Panc1 (cell line): Measurements from ENCODE around the gene NTRK2. TPM values are rescaled to one million over a fixed set of nuclear protein-coding genes. Genes with fewer than 3 reads are reported as not detected.

ENCODE experiments used
- ATAC-seq: fragments of 200-7000 bp; cut with Tn5 transposase; 2 replicates; pipeline ENCODE4 v1.9.1; 2020; ENCODE audit warnings: mild to moderate bottlenecking, moderate library complexity
- BruUV-seq: library from RNA; stranded (reverse); fragments of 400-500 nt; replicated peaks from 2 replicates; lab custom pipeline; 2021; lab: Mats Ljungman, UMichigan
- CTCF ChIA-PET: fragments of 300-600 bp; sonication (Branson Sonifier 250); formaldehyde crosslinking; loops from one replicate; lab custom pipeline; 2022; ENCODE audit warnings: antibody characterized with exemption; lab: Charles Lee
- POLR2A ChIA-PET: fragments of 300-600 bp; sonication (Branson Sonifier 250); formaldehyde crosslinking; loops from one replicate; lab custom pipeline; 2022; ENCODE audit warnings: antibody characterized with exemption; lab: Charles Lee
- DNase-seq: peaks from one replicate; pipeline ENCODE4 v3.0.0-alpha.2; 2010; ENCODE audit warnings: low read depth, low spot score
- H3K27ac ChIP-seq: 2 replicates; pipeline ENCODE4 v1.5.1; 2011; ENCODE audit warnings: mild to moderate bottlenecking, low read length, inconsistent platforms
- H3K27me3 ChIP-seq: fragments of 200-500 bp; sonication (Bioruptor generic); 2 replicates; pipeline ENCODE4 v1.6.0; 2014; ENCODE audit warnings: low read length, inconsistent platforms; ENCODE audit not compliant: control insufficient read depth, insufficient read depth
- H3K36me3 ChIP-seq: fragments of 200-500 bp; sonication (Bioruptor generic); 2 replicates; pipeline ENCODE4 v1.5.1; 2014; ENCODE audit warnings: inconsistent platforms, mild to moderate bottlenecking, low read length, moderate library complexity; ENCODE audit not compliant: control insufficient read depth, insufficient read depth
- H3K4me1 ChIP-seq: 2 replicates; pipeline ENCODE4 v1.5.1; 2011; ENCODE audit warnings: inconsistent platforms, mild to moderate bottlenecking, low read length, moderate library complexity; ENCODE audit not compliant: control insufficient read depth, insufficient read depth
- H3K4me3 ChIP-seq, 2 experiments: 2 replicates each; pipeline ENCODE4 v1.5.1; 2011 to 2012; ENCODE audit warnings: low read depth in 2 of 2, low read length in 2 of 2, mild to moderate bottlenecking in 2 of 2, inconsistent platforms in 1 of 2, moderate library complexity in 1 of 2
- H3K9me3 ChIP-seq: fragments of 200-500 bp; sonication (Bioruptor generic); 2 replicates; pipeline ENCODE4 v1.5.1; 2014; ENCODE audit warnings: low read depth, mild to moderate bottlenecking, inconsistent platforms, low read length, moderate library complexity; ENCODE audit not compliant: control insufficient read depth, insufficient read depth
- POLR2AphosphoS5 ChIP-seq: IDR thresholded peaks from 2 replicates; pipeline ENCODE4 v1.6.1; 2012; ENCODE audit warnings: mild to moderate bottlenecking, low read depth, low read length, moderate library complexity
- SIN3A ChIP-seq: IDR thresholded peaks from 2 replicates; pipeline ENCODE4 v1.6.1; 2012; ENCODE audit warnings: low read depth, mild to moderate bottlenecking, low read length, moderate library complexity, borderline replicate concordance; ENCODE audit not compliant: insufficient read depth
- TCF7L2 ChIP-seq: IDR thresholded peaks from 2 replicates; pipeline ENCODE4 v1.6.1; 2011; ENCODE audit warnings: mild to moderate bottlenecking, low read depth, low read length, inconsistent platforms
- in situ Hi-C: cut with HindIII; loops from 2 replicates; pipeline ENCODE4 v1.10.0; 2016; ENCODE audit warnings: low sequenced_read_pairs, low pct_unique_long_range_greater_than_20kb
- intact Hi-C: fragments of 100-400 bp; cut with micrococcal nuclease; formaldehyde crosslinking; loops from one replicate; pipeline ENCODE4 v1.10.0; 2022; ENCODE audit not compliant: unreplicated experiment
- total RNA-seq: library from RNA; stranded (reverse); gene quantifications from one replicate; pipeline ENCODE4 v1.2.1, GENCODE V29; 2021; ENCODE audit not compliant: unreplicated experiment
- TF ChIP-seq, protein P1 (sequence below), 2 experiments: IDR thresholded peaks; 2 replicates each; pipeline ENCODE4 v1.6.1; 2011 to 2012; ENCODE audit warnings: low read depth in 2 of 2, control low read depth in 1 of 2, low read length in 1 of 2, mild to moderate bottlenecking in 1 of 2, moderate library complexity in 1 of 2; ENCODE audit not compliant: insufficient read depth in 1 of 2
- TF ChIP-seq, protein P2 (sequence below): fragments of 450-650 bp; IDR thresholded peaks from 2 replicates; pipeline ENCODE4 v1.5.1; 2017; ENCODE audit warnings: mild to moderate bottlenecking

NTRK2 gene
- total RNA-seq, 1 experiment from 2014 or later = 0.23 TPM

DNA sequence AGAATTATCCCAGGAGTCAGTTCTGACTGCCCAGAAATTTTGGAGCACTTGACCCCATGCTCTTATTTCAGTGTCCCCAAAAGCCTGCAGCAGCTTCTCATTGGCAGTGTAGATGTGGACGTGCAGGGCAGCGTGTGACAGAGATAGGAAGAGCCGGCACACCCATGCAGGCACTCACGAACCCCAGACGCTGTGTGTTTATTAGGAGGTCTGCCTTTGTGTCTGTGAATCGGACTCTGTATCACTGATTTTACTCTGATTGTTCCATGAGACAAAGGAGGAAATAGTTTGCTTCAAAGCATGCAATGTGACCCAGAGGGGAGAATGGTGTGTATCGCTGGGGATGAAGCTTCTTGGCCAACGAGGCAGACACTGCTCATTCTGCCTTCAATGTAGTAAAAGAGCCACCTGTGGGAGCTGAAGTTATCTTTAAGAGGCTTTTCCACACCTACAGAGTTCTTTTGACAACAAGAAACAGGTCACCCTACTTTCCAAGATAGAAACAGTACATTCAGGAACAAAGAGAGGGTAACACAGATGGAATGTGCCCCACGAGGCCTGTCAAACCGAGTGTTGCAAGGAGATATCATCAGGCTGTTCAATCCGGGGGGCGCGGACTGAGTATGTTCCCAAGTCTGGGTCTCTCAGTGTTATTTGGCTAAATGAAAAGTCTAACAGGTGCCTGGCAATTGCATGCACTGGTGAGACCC, 224.0 kb downstream of the NTRK2 start:
- ChIA-PET CTCF (no interaction called here), POLR2A (interaction anchor here (0.6 to 0.7 kb wide), 2 partner anchors 14 to 55 kb away, joined by 5 read pairs; no protein-coding TSS in a partner anchor)
- DNase-seq (no peak), ATAC-seq (no peak)
- Histone ChIP-seq H3K4me3 (no peak overlapping the region), H3K9me3 (no peaks in the 10 kb centered on the region), H3K36me3 (no peaks in the 10 kb centered on the region), H3K4me1 (no peaks in the 10 kb centered on the region), H3K27ac (no peak overlapping the region), H3K27me3 (no peaks in the 10 kb centered on the region)
- BruUV-seq = no TSS peak
- TF ChIP-seq, protein P1, sequence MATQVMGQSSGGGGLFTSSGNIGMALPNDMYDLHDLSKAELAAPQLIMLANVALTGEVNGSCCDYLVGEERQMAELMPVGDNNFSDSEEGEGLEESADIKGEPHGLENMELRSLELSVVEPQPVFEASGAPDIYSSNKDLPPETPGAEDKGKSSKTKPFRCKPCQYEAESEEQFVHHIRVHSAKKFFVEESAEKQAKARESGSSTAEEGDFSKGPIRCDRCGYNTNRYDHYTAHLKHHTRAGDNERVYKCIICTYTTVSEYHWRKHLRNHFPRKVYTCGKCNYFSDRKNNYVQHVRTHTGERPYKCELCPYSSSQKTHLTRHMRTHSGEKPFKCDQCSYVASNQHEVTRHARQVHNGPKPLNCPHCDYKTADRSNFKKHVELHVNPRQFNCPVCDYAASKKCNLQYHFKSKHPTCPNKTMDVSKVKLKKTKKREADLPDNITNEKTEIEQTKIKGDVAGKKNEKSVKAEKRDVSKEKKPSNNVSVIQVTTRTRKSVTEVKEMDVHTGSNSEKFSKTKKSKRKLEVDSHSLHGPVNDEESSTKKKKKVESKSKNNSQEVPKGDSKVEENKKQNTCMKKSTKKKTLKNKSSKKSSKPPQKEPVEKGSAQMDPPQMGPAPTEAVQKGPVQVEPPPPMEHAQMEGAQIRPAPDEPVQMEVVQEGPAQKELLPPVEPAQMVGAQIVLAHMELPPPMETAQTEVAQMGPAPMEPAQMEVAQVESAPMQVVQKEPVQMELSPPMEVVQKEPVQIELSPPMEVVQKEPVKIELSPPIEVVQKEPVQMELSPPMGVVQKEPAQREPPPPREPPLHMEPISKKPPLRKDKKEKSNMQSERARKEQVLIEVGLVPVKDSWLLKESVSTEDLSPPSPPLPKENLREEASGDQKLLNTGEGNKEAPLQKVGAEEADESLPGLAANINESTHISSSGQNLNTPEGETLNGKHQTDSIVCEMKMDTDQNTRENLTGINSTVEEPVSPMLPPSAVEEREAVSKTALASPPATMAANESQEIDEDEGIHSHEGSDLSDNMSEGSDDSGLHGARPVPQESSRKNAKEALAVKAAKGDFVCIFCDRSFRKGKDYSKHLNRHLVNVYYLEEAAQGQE (IDR thresholded peaks at IDR 0.05; ENCODE audit: insufficient read depth in 1 of 2, low read depth in 2 of 2, low read length in 1 of 2) = no peak
- TF ChIP-seq POLR2AphosphoS5 = no peak
- intact Hi-C loops (no loop called here), in situ Hi-C loops (no loop called here)

DNA sequence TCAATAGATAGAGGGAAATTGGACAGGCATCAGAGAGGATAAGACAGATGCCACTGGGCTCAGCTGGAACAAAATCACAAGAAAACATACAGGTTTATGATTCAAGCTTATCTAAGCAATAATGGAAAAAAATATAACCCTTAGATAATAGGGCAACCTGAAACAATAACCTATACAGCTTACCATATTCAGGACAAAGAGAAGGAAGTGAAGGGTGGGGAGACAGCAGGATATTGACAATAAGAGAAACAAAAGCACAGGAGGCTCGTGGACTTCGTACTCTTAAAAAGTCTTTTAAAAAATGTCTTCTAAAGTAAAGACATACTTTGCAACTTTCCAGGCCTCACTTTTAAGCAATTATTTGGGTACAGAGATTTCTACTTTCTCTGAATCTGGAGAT, 225.3 kb downstream of the NTRK2 start:
- H3K9me3 ChIP-seq = no peaks in the 10 kb centered on the region
- intact Hi-C loops (no loop called here), in situ Hi-C loops (no loop called here)
- no peaks in the 10 kb centered on the region for H3K27me3 ChIP-seq
- H3K36me3 ChIP-seq = no peaks in the 10 kb centered on the region
- no peak for TF ChIP-seq TCF7L2
- BruUV-seq = no TSS peak
- H3K4me1 ChIP-seq = no peaks in the 10 kb centered on the region
- no peak overlapping the region for H3K4me3 ChIP-seq
- ATAC-seq (no peak), DNase-seq (no peak)
- CTCF ChIA-PET = no interaction called here
- POLR2A ChIA-PET = no interaction called here
- H3K27ac ChIP-seq = no peak overlapping the region

DNA sequence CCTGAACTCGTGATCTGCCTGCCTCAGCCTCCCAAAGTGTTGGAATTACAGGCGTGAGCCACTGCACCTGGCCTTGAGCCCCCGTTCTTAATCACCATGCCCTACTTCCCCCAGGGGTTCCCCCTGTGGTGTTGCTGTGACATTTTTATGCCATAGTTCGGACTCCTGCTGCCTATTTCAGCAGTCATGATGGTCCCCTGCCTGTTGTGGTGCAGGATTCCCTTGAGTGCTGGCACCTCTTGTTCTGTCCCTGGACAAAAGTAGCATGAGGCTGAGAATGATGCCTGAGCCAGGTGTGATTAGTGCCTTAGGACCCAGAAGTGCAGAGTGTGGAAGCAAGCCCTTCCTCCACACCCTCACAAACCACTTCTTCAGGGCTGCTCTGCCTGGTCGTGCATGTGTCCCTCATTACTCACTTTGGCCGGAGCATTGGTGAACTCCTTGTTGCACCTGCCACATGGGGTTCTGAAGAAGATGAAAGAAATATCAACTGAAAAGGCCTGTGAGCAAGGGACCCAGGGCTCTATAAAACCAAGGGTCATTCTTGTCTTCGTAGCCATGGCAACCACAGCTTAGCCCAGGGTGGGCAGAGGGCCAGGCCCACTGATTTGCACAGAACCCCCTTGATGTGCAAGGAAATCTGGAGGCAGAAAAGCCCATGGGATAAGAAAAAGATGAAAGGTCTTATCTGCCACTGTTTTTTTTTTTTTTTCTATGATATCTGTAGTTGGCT, 228.0 kb downstream of the NTRK2 start:
- POLR2A ChIA-PET = no interaction called here
- CTCF ChIA-PET = no interaction called here
- H3K4me3 ChIP-seq = no peak overlapping the region
- H3K27ac ChIP-seq = no peak overlapping the region
- no peaks in the 10 kb centered on the region for H3K27me3 ChIP-seq
- in situ Hi-C loops (no loop called here), intact Hi-C loops (no loop called here)
- H3K9me3 ChIP-seq = no peaks in the 10 kb centered on the region
- TF ChIP-seq TCF7L2 = no peak
- TF ChIP-seq, protein P1 (IDR thresholded peaks at IDR 0.05; ENCODE audit: insufficient read depth in 1 of 2, low read depth in 2 of 2, low read length in 1 of 2) = no peak
- TF ChIP-seq SIN3A = no peak
- TF ChIP-seq, protein P2, sequence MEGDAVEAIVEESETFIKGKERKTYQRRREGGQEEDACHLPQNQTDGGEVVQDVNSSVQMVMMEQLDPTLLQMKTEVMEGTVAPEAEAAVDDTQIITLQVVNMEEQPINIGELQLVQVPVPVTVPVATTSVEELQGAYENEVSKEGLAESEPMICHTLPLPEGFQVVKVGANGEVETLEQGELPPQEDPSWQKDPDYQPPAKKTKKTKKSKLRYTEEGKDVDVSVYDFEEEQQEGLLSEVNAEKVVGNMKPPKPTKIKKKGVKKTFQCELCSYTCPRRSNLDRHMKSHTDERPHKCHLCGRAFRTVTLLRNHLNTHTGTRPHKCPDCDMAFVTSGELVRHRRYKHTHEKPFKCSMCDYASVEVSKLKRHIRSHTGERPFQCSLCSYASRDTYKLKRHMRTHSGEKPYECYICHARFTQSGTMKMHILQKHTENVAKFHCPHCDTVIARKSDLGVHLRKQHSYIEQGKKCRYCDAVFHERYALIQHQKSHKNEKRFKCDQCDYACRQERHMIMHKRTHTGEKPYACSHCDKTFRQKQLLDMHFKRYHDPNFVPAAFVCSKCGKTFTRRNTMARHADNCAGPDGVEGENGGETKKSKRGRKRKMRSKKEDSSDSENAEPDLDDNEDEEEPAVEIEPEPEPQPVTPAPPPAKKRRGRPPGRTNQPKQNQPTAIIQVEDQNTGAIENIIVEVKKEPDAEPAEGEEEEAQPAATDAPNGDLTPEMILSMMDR = no peak
- no peak for TF ChIP-seq POLR2AphosphoS5
- DNase-seq (no peak), ATAC-seq (no peak)
- no TSS peak for BruUV-seq
- H3K4me1 ChIP-seq = no peaks in the 10 kb centered on the region
- no peaks in the 10 kb centered on the region for H3K36me3 ChIP-seq
